HepG2 (cell line): ENCODE measurements around the gene ZNF839.

ENCODE experiments used
- EZH2 ChIP-seq: conservative IDR thresholded peaks from 2 replicates; pipeline ENCODE4 v1.6.1; 2012; ENCODE audit warnings: mild to moderate bottlenecking, low read depth, low read length, moderate library complexity
- NFATC3 ChIP-seq: sonication (generic); formaldehyde crosslinking; IDR thresholded peaks from 2 replicates; pipeline ENCODE4 v1.5.1; 2020; ENCODE audit warnings: mild to moderate bottlenecking, missing genetic modification reagents
- TF ChIP-seq, protein P1 (sequence below): sonication (generic); formaldehyde crosslinking; IDR thresholded peaks from 2 replicates; pipeline ENCODE4 v1.5.0; 2020; ENCODE audit warnings: mild to moderate bottlenecking, missing genetic modification reagents, moderate library complexity

DNA sequence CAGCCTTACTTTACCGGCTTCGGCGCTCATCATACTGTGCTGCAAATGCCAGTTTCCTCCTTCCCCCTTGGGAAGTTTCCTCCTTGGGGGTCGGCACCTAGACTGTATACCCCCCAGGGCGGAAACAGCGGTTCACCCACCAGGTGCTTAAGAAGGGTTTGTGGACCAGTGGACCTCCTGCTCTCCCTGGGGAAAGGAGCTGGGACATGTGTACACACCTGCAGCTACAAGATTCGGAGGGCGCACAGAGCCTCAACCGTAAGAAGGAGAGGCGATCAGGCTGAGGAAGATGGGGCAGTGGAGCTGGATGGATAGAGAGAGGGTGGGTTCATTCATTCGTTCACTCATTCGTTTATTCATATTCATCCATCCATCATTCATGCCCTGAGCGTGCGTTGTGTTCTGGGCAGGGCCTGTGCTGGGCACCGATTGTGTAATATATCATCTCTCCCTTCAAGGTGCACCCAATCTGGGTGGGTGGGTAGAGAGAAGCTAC, 717 bp upstream of the ZNF839 start:
- no peak for TF ChIP-seq NFATC3 (CRISPR knock-in tag)
- TF ChIP-seq, protein P1, sequence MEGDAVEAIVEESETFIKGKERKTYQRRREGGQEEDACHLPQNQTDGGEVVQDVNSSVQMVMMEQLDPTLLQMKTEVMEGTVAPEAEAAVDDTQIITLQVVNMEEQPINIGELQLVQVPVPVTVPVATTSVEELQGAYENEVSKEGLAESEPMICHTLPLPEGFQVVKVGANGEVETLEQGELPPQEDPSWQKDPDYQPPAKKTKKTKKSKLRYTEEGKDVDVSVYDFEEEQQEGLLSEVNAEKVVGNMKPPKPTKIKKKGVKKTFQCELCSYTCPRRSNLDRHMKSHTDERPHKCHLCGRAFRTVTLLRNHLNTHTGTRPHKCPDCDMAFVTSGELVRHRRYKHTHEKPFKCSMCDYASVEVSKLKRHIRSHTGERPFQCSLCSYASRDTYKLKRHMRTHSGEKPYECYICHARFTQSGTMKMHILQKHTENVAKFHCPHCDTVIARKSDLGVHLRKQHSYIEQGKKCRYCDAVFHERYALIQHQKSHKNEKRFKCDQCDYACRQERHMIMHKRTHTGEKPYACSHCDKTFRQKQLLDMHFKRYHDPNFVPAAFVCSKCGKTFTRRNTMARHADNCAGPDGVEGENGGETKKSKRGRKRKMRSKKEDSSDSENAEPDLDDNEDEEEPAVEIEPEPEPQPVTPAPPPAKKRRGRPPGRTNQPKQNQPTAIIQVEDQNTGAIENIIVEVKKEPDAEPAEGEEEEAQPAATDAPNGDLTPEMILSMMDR (CRISPR knock-in tag) = no peak
- no peak for TF ChIP-seq EZH2
